Measurements from ENCODE around the gene ALS2CL.
A peak's percentile ranks its signal among the peaks of the same experiment; 100 is the strongest.
"Not testable (repeated sequence)": the region's sequence is repeated elsewhere in the genome, so short reads cannot be mapped to it uniquely, and the experiment has no call there.

ALS2CL gene, protein sequence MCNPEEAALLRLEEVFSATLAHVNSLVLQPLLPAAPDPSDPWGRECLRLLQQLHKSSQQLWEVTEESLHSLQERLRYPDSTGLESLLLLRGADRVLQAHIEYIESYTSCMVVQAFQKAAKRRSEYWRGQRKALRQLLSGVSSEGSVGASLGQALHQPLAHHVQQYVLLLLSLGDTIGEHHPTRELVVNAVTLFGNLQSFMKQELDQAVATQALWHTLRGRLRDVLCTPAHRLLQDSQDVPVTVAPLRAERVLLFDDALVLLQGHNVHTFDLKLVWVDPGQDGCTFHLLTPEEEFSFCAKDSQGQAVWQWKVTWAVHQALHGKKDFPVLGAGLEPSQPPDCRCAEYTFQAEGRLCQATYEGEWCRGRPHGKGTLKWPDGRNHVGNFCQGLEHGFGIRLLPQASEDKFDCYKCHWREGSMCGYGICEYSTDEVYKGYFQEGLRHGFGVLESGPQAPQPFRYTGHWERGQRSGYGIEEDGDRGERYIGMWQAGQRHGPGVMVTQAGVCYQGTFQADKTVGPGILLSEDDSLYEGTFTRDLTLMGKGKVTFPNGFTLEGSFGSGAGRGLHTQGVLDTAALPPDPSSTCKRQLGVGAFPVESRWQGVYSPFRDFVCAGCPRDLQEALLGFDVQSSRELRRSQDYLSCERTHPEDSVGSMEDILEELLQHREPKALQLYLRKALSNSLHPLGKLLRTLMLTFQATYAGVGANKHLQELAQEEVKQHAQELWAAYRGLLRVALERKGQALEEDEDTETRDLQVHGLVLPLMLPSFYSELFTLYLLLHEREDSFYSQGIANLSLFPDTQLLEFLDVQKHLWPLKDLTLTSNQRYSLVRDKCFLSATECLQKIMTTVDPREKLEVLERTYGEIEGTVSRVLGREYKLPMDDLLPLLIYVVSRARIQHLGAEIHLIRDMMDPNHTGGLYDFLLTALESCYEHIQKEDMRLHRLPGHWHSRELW

GRCh38 chr3:46693038-46693891, at the start of gene ALS2CL:
Gene ALS2CL, minus strand, starts transcription at chr3:46693679. Its CDS starts 4,239 bp downstream, at chr3:46689440.
- ATAC-seq (replicated peaks) (peak; percentile 60 to 66), DNase-seq (peak; percentile 21)
- H3K4me1 Mint-ChIP-seq, result peaks cover 23 to 37% of the 10 kb centered on the region in 2 donors
- H3K4me3 Mint-ChIP-seq, result peak within 1 kb of the TSS; percentile 80 to 87
- H3K9me3 Mint-ChIP-seq, result no peaks in the 10 kb centered on the region
- peak within 1 kb of the TSS; percentile 82 for H3K27ac Mint-ChIP-seq
- H3K36me3 Mint-ChIP-seq, result no peaks in the 10 kb centered on the region
- H3K27me3 Mint-ChIP-seq, result peaks cover 27 to 40% of the 10 kb centered on the region in 2 donors

DNA sequence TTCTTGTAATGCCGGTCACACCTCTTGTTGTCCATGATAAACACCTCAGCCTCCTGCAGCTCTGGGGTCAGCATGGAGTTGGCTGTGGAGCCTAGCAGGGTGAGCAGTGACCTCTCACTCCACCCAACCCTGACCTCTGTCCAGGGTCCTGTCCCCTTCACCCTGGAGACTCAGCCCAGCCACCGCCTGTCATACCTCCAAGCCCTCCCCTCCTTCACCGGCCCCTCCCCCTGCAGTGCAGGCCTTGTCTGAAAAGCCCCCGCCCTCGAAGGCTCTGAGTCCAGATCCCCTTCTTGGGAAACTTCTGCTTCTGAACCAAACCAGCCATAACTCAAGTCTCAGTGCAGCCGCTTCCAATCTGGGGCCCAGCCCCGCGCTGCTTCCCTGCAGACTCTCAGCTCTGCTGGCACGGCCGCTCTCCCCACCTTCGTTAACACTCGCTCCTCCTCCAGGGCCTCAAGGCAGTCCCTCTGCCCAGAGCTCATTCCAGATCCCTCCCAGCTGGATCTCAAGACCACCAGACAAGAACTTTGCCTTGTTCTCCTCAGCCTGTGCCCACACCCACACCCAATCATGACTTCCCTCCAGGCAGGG, 49.6 kb upstream of the ALS2CL start:
- Mint-ChIP-seq H3K4me3 (no peak overlapping the region), H3K4me1 (peaks cover 0 to 5% of the 10 kb centered on the region in 2 donors), H3K36me3 (no peaks in the 10 kb centered on the region), H3K27ac (no peak overlapping the region), H3K27me3 (peaks cover 0 to 7% of the 10 kb centered on the region in 2 donors), H3K9me3 (peaks cover 0 to 4% of the 10 kb centered on the region in 2 donors)
- ATAC-seq (replicated peaks), result no peak
- DNase-seq, result no peak

GRCh38 chr3:46739565-46739964, 46.1 kb upstream of the ALS2CL start:
- not testable (repeated sequence) for H3K9me3 Mint-ChIP-seq
- H3K27me3 Mint-ChIP-seq, result peaks cover 15% of the 10 kb centered on the region in 2 donors

DNA sequence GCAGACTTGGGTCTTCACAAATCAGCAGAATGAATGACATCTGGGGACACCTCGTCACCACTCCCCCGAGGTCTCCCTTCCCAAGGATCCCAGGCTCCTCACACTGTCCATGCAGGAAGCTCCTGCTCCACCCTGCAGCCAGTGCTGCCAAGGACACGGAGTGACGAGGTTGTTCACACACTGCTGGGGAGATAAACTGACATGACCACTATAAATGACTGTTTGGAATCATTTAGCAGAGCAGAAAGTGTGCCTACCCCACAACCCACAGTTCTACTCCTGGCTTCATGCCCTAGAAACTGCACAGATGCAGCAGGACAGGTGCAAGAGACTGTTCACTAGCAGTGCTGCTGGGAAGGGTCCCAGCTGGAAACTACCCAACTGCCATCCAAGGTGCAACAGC, 43.9 kb upstream of the ALS2CL start:
- Mint-ChIP-seq H3K9me3 (peaks cover 0 to 4% of the 10 kb centered on the region in 2 donors), H3K36me3 (no peaks in the 10 kb centered on the region), H3K4me1 (no peaks in the 10 kb centered on the region), H3K4me3 (no peak overlapping the region), H3K27ac (no peak overlapping the region), H3K27me3 (peaks cover 15 to 19% of the 10 kb centered on the region in 2 donors)
- DNase-seq, result no peak
- no peak for ATAC-seq (replicated peaks)

More at GRCh38 chr3:46739565-46739964, 46.1 kb upstream of the ALS2CL start:
- DNase-seq; ATAC-seq (replicated peaks); H3K36me3 Mint-ChIP-seq; H3K4me1 Mint-ChIP-seq; H3K4me3 Mint-ChIP-seq; H3K27ac Mint-ChIP-seq: not testable (repeated sequence)

- H3K9me3 Mint-ChIP-seq, result peaks cover 0 to 4% of the 10 kb centered on the region in 2 donors
- ATAC-seq (replicated peaks), result no peak
These were observed 42.8 kb upstream of the ALS2CL start for GRCh38 chr3:46736006-46736872.

DNA sequence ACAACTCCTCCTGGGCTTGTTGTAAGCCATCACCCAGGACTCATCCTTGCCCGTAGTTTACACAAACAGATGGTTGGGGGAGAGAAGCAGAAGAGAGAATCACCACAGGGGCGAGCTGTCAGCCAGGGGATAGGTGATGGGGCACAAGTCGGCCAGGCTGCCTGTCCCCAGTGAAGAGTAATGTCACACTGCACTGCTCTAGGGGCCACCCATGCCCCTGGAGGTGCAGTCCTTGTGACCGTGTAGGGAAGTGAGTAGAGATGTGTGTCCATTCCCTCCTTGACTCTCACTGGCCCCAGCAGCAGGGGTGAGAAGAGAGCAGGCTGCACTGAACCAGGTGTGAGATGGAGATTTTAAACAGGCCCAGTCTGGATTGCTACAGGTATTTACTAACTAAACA, 41.3 kb upstream of the ALS2CL start:
- Mint-ChIP-seq H3K4me3 (no peak overlapping the region), H3K36me3 (no peaks in the 10 kb centered on the region), H3K9me3 (peaks cover 0 to 3% of the 10 kb centered on the region in 2 donors), H3K4me1 (no peaks in the 10 kb centered on the region), H3K27me3 (peaks cover 15 to 22% of the 10 kb centered on the region in 2 donors), H3K27ac (no peak overlapping the region)
- ATAC-seq (replicated peaks) (no peak), DNase-seq (no peak)

More at GRCh38 chr3:46736006-46736872, 42.8 kb upstream of the ALS2CL start:
- Mint-ChIP-seq H3K27ac (peak overlapping the region; percentile 67), H3K36me3 (no peaks in the 10 kb centered on the region), H3K4me1 (no peaks in the 10 kb centered on the region), H3K4me3 (no peak overlapping the region), H3K27me3 (peaks cover 15 to 22% of the 10 kb centered on the region in 2 donors)
- no peak for DNase-seq

DNA sequence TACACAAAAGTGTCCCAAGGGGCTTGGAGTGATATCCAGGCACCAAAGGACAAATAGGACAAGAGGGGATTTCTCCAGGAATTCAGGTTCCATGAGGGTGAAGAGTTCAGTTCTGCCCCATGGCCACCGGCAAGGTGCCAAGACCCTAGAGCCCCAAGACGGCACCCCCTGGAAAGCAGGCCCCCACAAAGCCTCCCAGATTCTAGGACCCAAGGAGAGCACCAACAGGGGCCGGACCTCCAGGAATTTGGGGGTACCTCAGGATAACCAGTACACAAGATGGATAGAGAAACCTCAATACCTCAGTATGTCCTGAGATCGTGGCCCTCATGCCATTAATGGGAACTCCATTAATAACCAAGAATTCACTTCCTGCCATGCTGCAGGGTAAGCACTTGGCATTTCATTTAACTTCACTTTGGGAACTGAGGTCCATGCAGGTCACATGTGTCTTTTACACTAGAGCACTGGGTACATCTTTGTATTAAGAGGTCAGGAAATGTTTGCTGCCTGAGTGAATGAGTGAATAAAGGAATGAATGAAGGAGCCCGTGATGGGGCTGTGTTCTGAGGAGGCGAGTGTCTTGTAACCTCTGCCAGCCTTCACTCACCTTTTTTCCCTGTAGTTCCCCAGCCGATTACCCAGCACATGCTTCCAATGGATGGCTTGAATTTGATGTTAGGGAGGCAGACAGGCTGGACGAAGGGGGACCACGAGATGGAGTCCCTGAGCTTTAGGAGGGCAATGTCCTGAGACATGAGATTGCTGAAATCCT, 39.7 kb upstream of the ALS2CL start:
- H3K4me1 Mint-ChIP-seq, result no peaks in the 10 kb centered on the region
- DNase-seq (no peak), ATAC-seq (replicated peaks) (no peak)
- H3K9me3 Mint-ChIP-seq, result no peaks in the 10 kb centered on the region
- H3K27ac Mint-ChIP-seq, result no peak overlapping the region
- no peaks in the 10 kb centered on the region for H3K36me3 Mint-ChIP-seq
- no peak overlapping the region for H3K4me3 Mint-ChIP-seq
- peaks cover 21 to 22% of the 10 kb centered on the region in 2 donors for H3K27me3 Mint-ChIP-seq

GRCh38 chr3:46731795-46732194, 38.3 kb upstream of the ALS2CL start:
- H3K4me3 Mint-ChIP-seq, result no peak overlapping the region
- ATAC-seq (replicated peaks) (no peak), DNase-seq (no peak)
- H3K27ac Mint-ChIP-seq, result no peak overlapping the region
- H3K9me3 Mint-ChIP-seq, result no peaks in the 10 kb centered on the region
- no peaks in the 10 kb centered on the region for H3K4me1 Mint-ChIP-seq
- peaks cover 14 to 21% of the 10 kb centered on the region in 2 donors for H3K27me3 Mint-ChIP-seq
- H3K36me3 Mint-ChIP-seq, result no peaks in the 10 kb centered on the region

DNA sequence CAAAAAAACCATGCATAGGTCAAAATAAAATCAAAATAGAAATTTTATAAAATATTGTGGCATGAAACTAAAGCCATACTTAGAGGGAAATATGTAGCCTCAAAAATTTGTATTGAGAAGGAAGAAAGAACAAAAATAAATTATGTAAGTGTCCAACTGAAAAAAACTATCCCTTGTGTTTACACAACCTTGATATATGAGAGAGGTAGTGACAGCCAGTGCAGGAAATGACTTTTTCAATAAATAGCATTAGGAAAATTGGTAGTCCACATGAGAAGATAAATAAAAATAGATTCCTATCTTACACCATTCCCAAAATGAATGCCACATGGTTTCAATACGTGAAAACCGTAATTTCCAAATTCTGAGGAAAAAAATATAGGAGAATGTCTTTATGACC, 37.3 kb upstream of the ALS2CL start:
- no peak overlapping the region for H3K27ac Mint-ChIP-seq
- H3K36me3 Mint-ChIP-seq, result no peaks in the 10 kb centered on the region
- ATAC-seq (replicated peaks) (no peak), DNase-seq (no peak)
- no peaks in the 10 kb centered on the region for H3K9me3 Mint-ChIP-seq
- H3K27me3 Mint-ChIP-seq, result peaks cover 16 to 28% of the 10 kb centered on the region in 2 donors
- no peak overlapping the region for H3K4me3 Mint-ChIP-seq
- no peaks in the 10 kb centered on the region for H3K4me1 Mint-ChIP-seq

DNA sequence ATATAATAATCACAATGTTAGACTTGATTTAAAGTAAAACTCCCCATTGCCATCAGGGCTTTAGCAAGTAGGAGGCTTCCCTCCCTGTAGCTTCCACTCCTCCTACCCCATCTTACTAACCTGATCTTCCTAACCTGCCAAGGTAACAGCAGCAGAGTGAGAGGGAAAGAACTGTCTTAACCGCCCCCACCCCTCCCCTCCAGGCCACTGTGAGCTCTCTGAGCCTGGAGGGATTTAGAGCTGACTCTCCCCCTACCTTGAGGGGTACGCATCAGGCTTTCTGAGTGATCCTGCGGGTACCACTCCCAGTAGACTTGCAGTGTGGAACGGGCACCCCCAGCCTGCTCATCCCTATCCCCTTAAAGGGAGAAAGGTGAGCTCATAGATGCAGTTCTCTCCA, 35.6 kb upstream of the ALS2CL start:
- Mint-ChIP-seq H3K9me3 (no peaks in the 10 kb centered on the region), H3K36me3 (no peaks in the 10 kb centered on the region), H3K4me3 (no peak overlapping the region), H3K4me1 (no peaks in the 10 kb centered on the region), H3K27ac (no peak overlapping the region), H3K27me3 (peaks cover 18 to 25% of the 10 kb centered on the region in 2 donors)
- no peak for ATAC-seq (replicated peaks)
- no peak for DNase-seq

- Mint-ChIP-seq H3K27ac (no peak overlapping the region), H3K36me3 (no peaks in the 10 kb centered on the region), H3K27me3 (peaks cover 17 to 24% of the 10 kb centered on the region in 2 donors), H3K9me3 (peaks cover 0 to 2% of the 10 kb centered on the region in 2 donors), H3K4me3 (no peak overlapping the region), H3K4me1 (no peaks in the 10 kb centered on the region)
- no peak for ATAC-seq (replicated peaks)
- no peak for DNase-seq
These were observed 32.3 kb upstream of the ALS2CL start for GRCh38 chr3:46725621-46726314.

DNA sequence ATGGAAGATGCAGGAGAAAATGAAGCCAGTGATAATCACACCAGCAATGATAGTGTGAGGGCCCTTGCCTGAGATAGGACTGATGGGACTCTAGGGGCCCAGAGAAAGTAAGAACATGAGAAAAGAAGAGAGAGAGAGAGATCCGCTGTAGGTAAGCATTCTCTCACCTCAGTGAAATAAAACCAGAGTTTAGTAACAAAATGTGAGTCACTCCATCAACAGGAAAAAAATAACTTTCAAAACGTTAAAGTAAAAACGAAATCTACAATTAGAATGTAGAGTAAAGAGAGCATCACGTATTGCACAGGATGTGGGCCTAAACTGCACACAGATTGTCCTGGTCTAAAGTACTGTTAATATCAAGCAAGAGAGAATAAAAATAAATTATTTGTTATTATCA, 30.9 kb upstream of the ALS2CL start:
- Mint-ChIP-seq H3K4me3 (no peak overlapping the region), H3K4me1 (no peaks in the 10 kb centered on the region), H3K9me3 (peaks cover 0 to 2% of the 10 kb centered on the region in 2 donors), H3K27ac (no peak overlapping the region), H3K27me3 (peaks cover 18 to 27% of the 10 kb centered on the region in 2 donors), H3K36me3 (no peaks in the 10 kb centered on the region)
- no peak for ATAC-seq (replicated peaks)
- DNase-seq, result no peak

Data from stimulated activated naive B cell treated with anti-CD40 and anti-IgM and Interleukin-4, amounts not matched to agents 10 μg/mL and 1 μg/mL and 100 μg/mL, for 72 hours (primary cell).